Gastrocnemius medialis (tissue), 4 donors: ENCODE data around the gene TRHDE. TPM values are rescaled to one million over a fixed set of nuclear protein-coding genes. Genes with fewer than 3 reads are reported as not detected.

Source experiments
- ATAC-seq, 2 donors: fragments of 150-250 bp; one replicate each; pipeline ENCODE4 v1.9.1; 2016
- DNase-seq, 2 donors: peaks; one replicate each; pipeline ENCODE4 v3.0.0-alpha.2; 2019
- H3K27ac ChIP-seq, 4 donors: fragments of 200-600 bp; sonication (generic); 1 replicate in 1 of 4; 2 replicates in 3 of 4; pipeline ENCODE4 v1.5.1; 2016 to 2018; ENCODE audit warnings: mild to moderate bottlenecking in 2 of 4, moderate library complexity in 1 of 4
- H3K27me3 ChIP-seq, 3 donors: fragments of 200-600 bp; sonication (generic) in 2 of 3; 1 replicate in 1 of 3; 2 replicates in 2 of 3; pipeline versions ENCODE4 v1.5.1 to v1.6.0; 2016 to 2019; ENCODE audit warnings: mild to moderate bottlenecking in 1 of 3, moderate library complexity in 1 of 3
- H3K36me3 ChIP-seq, 2 donors: fragments of 200-600 bp; sonication (generic) in 1 of 2; one replicate each; pipeline ENCODE4 v1.5.1; 2017 to 2018
- H3K4me1 ChIP-seq, 2 donors: fragments of 200-600 bp; sonication (generic) in 1 of 2; one replicate each; pipeline ENCODE4 v1.5.1; 2016 to 2017; ENCODE audit warnings: mild to moderate bottlenecking in 2 of 2
- H3K4me3 ChIP-seq, 4 donors: fragments of 200-600 bp; sonication (generic) in 3 of 4; 1 replicate in 1 of 4; 2 replicates in 3 of 4; pipeline ENCODE4 v1.5.1; 2016 to 2019; ENCODE audit warnings: mild to moderate bottlenecking in 2 of 4
- H3K9me3 ChIP-seq, 3 donors: fragments of 200-600 bp; sonication (generic) in 2 of 3; 1 replicate in 1 of 3; 2 replicates in 2 of 3; pipeline ENCODE4 v1.5.1; 2016 to 2019
- POLR2A ChIP-seq, 2 donors: fragments of 450-650 bp; IDR thresholded peaks; one replicate each; pipeline ENCODE4 v1.6.1; 2017; ENCODE audit warnings: antibody characterized with exemption in 2 of 2, mild to moderate bottlenecking in 2 of 2, moderate library complexity in 2 of 2
- in situ Hi-C, 4 donors: fragments of 200-750 bp; cut with MboI; loops; one replicate each; pipeline versions ENCODE4 v1.15.0 to v1.8.0; 2017; ENCODE audit warnings: low sequenced_read_pairs in 4 of 4
- intact Hi-C: fragments of 100-400 bp; cut with DNase I; formaldehyde crosslinking; loops from one replicate; pipeline ENCODE4 v1.15.1; 2023; ENCODE audit warnings: low total_unique reads
- total RNA-seq, 4 donors: library from RNA; depleted of rRNA; stranded (reverse); fragments of >200 nt; gene quantifications; one replicate each; pipeline versions ENCODE4 v1.1.0 to v1.2.3, GENCODE V29; 2016
- TF ChIP-seq, protein P1 (sequence below), 5 experiments: fragments of 450-650 bp in 3 of 5; fragments of 200-600 bp in 2 of 5; sonication (generic) in 2 of 5; IDR thresholded peaks in 4 of 5; conservative IDR thresholded peaks in 1 of 5; 1 replicate in 4 of 5; 2 replicates in 1 of 5; pipeline ENCODE4 v1.5.1; 2016 to 2019; ENCODE audit warnings: antibody characterized with exemption in 5 of 5, mild to moderate bottlenecking in 3 of 5, moderate library complexity in 3 of 5

The TRHDE gene
- total RNA-seq, 4 donors from 2014 or later: 0.17 to 3.4 (median 0.88) TPM

GRCh38 chr12:72369423-72369959, 97.3 kb downstream of the TRHDE start:
- no peaks in the 10 kb centered on the region for H3K27me3 ChIP-seq
- DNase-seq (no peak), ATAC-seq (no peak)
- no peaks in the 10 kb centered on the region for H3K36me3 ChIP-seq
- no peak overlapping the region for H3K27ac ChIP-seq
- H3K9me3 ChIP-seq: no peaks in the 10 kb centered on the region
- in situ Hi-C loops: no loop called here
- intact Hi-C loops: no loop called here
- TF ChIP-seq, protein P1, sequence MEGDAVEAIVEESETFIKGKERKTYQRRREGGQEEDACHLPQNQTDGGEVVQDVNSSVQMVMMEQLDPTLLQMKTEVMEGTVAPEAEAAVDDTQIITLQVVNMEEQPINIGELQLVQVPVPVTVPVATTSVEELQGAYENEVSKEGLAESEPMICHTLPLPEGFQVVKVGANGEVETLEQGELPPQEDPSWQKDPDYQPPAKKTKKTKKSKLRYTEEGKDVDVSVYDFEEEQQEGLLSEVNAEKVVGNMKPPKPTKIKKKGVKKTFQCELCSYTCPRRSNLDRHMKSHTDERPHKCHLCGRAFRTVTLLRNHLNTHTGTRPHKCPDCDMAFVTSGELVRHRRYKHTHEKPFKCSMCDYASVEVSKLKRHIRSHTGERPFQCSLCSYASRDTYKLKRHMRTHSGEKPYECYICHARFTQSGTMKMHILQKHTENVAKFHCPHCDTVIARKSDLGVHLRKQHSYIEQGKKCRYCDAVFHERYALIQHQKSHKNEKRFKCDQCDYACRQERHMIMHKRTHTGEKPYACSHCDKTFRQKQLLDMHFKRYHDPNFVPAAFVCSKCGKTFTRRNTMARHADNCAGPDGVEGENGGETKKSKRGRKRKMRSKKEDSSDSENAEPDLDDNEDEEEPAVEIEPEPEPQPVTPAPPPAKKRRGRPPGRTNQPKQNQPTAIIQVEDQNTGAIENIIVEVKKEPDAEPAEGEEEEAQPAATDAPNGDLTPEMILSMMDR (IDR thresholded peaks at IDR 0.05 in 4 of 5, conservative IDR thresholded peaks at IDR 0.05 in 1 of 5): no peak
- TF ChIP-seq POLR2A (IDR thresholded peaks at IDR 0.05): no peak
- H3K4me3 ChIP-seq: no peak overlapping the region
- no peaks in the 10 kb centered on the region for H3K4me1 ChIP-seq

DNA sequence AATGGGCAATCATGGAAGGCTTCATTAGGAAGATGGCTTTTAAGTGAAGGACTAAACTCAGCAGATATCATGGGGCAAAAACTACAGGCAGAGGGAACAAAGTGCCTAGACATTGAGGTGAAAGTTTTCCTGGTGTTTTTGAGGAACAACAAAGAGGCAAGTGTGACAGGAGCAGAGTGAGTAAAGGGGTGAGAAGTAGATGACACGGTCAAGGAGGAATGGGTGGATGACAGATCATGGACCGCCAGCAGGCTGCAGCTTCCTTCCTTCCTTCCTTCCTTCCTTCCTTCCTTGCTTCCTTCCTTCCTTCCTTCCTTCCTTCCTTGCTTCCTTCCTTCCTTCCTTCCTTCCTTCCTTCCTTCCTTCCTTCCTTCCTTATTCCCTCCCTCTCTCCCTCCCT, 108.3 kb downstream of the TRHDE start:
- intact Hi-C loops (no loop called here), in situ Hi-C loops (no loop called here)
- H3K27ac ChIP-seq: no peak overlapping the region
- DNase-seq (no peak), ATAC-seq (no peak)
- H3K4me1 ChIP-seq: no peaks in the 10 kb centered on the region
- H3K27me3 ChIP-seq: no peaks in the 10 kb centered on the region
- H3K36me3 ChIP-seq: no peaks in the 10 kb centered on the region
- no peak for TF ChIP-seq POLR2A (IDR thresholded peaks at IDR 0.05)
- H3K4me3 ChIP-seq: no peak overlapping the region
- H3K9me3 ChIP-seq: no peaks in the 10 kb centered on the region

- Histone ChIP-seq H3K4me3 (no peak overlapping the region), H3K27me3 (no peaks in the 10 kb centered on the region), H3K36me3 (no peaks in the 10 kb centered on the region), H3K4me1 (no peaks in the 10 kb centered on the region), H3K27ac (no peak overlapping the region), H3K9me3 (no peaks in the 10 kb centered on the region)
- no peak for DNase-seq
- TF ChIP-seq, protein P1 (IDR thresholded peaks at IDR 0.05 in 4 of 5, conservative IDR thresholded peaks at IDR 0.05 in 1 of 5): no peak
- TF ChIP-seq POLR2A (IDR thresholded peaks at IDR 0.05): no peak
- intact Hi-C loops (no loop called here), in situ Hi-C loops (no loop called here)
- no peak for ATAC-seq
These were observed 116.2 kb downstream of the TRHDE start for GRCh38 chr12:72388322-72388721.

DNA sequence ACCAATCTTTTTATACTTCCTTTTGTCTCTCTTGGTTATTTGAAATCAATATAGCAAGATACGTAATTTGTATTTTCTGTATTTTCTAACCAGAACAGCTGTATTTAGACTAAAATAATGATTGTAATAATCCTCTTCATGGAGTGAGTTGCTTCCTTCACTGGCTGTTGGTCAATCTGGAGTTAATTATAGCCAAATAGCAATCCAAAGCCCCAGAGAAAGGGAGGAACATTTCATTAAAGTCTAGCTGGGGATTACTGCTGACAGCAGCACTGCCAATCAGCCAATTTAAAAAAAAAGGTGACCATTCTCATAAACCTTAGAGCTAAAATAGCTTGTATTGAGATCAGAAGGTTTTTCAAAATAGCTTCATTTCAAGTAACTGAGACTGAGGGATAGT, 118.0 kb downstream of the TRHDE start:
- intact Hi-C loops: no loop called here
- TF ChIP-seq, protein P1 (IDR thresholded peaks at IDR 0.05 in 4 of 5, conservative IDR thresholded peaks at IDR 0.05 in 1 of 5): no peak

GRCh38 chr12:72406111-72406510, 133.9 kb downstream of the TRHDE start:
- TF ChIP-seq POLR2A (IDR thresholded peaks at IDR 0.05): no peak
- TF ChIP-seq, protein P1 (IDR thresholded peaks at IDR 0.05 in 4 of 5, conservative IDR thresholded peaks at IDR 0.05 in 1 of 5): no peak
- Histone ChIP-seq H3K36me3 (no peaks in the 10 kb centered on the region), H3K4me3 (no peak overlapping the region), H3K9me3 (no peaks in the 10 kb centered on the region), H3K27ac (no peak overlapping the region), H3K27me3 (no peaks in the 10 kb centered on the region), H3K4me1 (no peaks in the 10 kb centered on the region)
- DNase-seq (no peak), ATAC-seq (no peak)
- in situ Hi-C loops (no loop called here), intact Hi-C loops (no loop called here)

More for the DNA sequence above, 118.0 kb downstream of the TRHDE start:
- Histone ChIP-seq H3K9me3 (no peaks in the 10 kb centered on the region), H3K4me1 (no peaks in the 10 kb centered on the region), H3K27me3 (no peaks in the 10 kb centered on the region), H3K36me3 (no peaks in the 10 kb centered on the region), H3K27ac (no peak overlapping the region), H3K4me3 (no peak overlapping the region)
- ATAC-seq (no peak), DNase-seq (no peak)
- in situ Hi-C loops: no loop called here
